GM20431 (cell line): ENCODE measurements around the gene TARS3.

Experiments used
- in situ Hi-C: fragments of 300-500 bp; cut with MseI, MboI; formaldehyde crosslinking; loops from one replicate; pipeline ENCODE4 v1.15.0; 2020; ENCODE audit warnings: low sequenced_read_pairs; ENCODE audit not compliant: unreplicated experiment

TARS3 gene

GRCh38 chr15:101611580-101612299, 112.5 kb downstream of the TARS3 start:
- in situ Hi-C loops: no loop called here

GRCh38 chr15:101611007-101611406, 113.3 kb downstream of the TARS3 start:
- in situ Hi-C loops: no loop called here

GRCh38 chr15:101610611-101611000, 113.7 kb downstream of the TARS3 start:
- in situ Hi-C loops: no loop called here

GRCh38 chr15:101609742-101610610, 114.3 kb downstream of the TARS3 start:
- in situ Hi-C loops: no loop called here

- in situ Hi-C loops: no loop called here
Measured at GRCh38 chr15:101608201-101608600, 116.1 kb downstream of the TARS3 start.

- in situ Hi-C loops: no loop called here
Measured at GRCh38 chr15:101607108-101607507, 117.2 kb downstream of the TARS3 start.

- in situ Hi-C loops: no loop called here
Measured at GRCh38 chr15:101604124-101604874, 120.0 kb downstream of the TARS3 start.
